GM19372 (cell line): Measurements from ENCODE around the gene FBXL7.

Source experiments
- ATAC-seq: cut with Tn5 transposase; IDR thresholded peaks from one replicate; pipeline ENCODE4 v1.9.1; 2021; ENCODE audit warnings: mild to moderate bottlenecking, low read depth, moderate library complexity; ENCODE audit not compliant: unreplicated experiment

The FBXL7 gene

DNA sequence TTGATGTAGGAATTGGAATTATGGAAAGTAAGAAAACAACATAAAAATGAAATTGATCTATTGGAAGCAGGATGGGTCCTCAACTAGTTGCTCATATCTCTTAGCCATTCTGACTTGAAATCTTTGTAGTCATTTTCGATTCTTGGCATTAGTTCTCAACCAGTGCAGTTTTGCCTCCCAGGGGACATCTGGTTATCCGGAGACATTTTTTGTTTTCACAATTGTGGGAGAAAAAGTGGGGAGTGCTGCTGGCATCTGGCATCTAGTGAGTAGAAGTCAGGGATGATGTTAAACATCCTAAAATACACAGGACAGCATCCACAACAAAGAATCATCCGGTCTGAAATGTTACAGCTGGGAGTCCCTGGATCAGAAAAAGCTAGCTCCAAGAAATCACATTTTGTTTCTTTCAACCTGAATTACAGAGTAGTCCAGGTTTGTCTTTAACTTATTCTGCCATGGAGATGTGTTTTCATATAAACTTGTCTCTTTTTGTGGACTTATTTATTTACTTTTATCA, 74.9 kb downstream of the FBXL7 start:
- ATAC-seq = no peak

DNA sequence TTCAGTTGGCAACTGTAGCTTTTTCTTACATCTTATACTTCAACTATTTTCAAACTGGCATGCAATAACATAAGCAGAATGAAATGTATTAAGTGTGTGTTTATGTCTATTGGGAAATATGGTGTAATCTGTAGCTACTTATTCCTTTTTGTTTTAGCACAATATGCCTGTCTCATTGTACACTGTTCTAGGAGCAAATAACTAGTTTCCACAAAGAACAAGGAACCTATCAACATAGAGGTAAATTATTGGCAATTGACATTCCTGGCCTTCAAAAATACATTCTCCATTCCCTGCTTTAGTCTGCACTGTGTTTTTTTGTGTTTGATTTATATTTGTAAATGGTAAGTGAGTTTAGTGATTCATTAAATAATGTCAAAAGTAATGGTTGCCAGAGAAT, 75.7 kb downstream of the FBXL7 start:
- no peak for ATAC-seq

GRCh38 chr5:15577132-15577531, 77.2 kb downstream of the FBXL7 start:
- no peak for ATAC-seq

DNA sequence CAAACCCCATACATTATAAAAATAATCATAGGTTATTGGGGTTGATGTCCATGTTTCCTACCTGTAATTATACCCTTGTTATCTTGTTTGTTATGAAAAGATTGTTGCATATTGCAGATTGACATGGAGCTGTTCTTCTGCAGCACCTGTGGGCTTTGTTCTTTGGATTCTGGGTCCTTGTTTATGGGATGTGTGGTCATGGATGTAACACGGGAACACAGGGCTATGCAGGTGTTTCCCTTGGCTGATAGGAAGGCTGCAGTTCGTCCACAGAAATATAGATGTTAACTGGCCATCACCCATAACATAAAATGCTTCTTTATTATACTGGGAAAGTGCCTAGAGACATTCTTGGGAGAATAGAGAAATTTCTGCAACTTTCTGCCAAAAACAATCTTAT, 77.9 kb downstream of the FBXL7 start:
- ATAC-seq = no peak

- no peak for ATAC-seq
Observed at GRCh38 chr5:15579193-15579990, 79.4 kb downstream of the FBXL7 start.

DNA sequence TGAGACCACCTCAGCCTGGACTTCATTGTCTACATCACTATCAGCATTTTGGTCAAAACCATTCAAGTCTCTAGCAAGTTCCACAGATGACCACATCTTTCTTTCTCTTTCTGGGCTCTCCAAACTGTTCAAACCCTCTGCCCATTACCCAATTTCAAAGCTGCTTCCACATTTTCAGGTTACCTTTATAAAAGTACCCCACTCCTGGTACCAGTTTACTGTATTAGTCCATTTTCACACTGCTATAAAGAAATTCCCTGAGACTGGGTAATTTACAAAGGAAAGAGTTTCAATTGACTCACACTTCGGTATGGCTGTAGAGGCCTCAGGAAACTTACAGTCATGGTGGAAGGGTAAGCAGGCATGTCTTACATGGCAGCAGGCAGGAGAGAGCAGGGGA, 84.5 kb downstream of the FBXL7 start:
- no peak for ATAC-seq

DNA sequence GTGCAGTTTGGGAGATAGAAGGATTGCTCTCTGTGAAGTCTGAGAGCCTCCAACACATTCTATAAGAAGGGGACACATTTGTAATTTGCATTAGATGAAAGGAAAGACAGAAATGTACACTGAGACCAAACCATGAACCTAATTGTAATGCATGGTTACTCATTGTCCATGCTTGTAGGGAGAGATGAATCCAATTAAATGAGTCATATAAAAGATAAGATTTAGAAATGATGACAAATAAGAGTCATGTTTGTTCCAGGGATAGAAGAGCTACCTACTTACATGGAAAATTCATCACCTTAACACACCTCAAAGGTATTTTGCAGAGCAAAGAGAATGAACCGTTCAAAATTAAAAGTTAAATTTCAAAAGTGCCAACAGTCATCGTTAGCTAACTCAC, 85.1 kb downstream of the FBXL7 start:
- ATAC-seq = no peak

DNA sequence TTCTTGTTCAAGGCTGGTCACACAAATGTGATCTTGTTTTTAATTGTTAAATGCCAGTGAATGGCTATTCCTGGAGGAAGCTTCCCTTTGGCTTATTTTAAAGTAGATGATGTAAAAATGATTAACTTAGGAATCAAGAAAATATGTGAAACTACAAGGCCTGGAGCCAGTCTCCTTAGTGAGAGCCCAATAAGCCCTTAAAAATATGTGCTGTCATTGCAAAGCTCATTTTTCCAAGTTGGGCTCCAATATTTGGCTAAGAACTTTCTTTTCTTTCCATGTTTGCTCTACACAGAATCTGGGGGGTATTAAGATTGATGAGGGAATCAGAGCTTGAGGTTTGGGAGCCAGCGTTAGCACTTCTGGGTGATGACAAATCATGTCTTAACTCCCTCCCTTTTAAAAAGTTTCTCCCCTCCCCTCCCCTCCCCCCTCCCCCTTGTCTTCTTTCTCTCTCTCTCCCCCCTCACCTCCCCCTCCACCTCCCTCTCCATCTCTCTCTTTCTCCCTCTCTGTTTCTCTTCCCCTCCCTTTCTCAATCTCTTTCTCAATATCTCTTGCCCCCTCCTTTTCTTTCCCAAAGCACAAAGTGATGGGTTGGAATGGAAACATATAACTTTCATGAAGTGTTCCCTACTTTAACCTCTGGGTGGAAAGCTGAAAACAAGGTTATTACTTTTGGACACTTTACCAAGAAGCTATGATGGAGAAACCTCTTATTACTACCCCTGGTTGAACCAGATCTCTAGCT, 86.0 kb downstream of the FBXL7 start:
- ATAC-seq = no peak

DNA sequence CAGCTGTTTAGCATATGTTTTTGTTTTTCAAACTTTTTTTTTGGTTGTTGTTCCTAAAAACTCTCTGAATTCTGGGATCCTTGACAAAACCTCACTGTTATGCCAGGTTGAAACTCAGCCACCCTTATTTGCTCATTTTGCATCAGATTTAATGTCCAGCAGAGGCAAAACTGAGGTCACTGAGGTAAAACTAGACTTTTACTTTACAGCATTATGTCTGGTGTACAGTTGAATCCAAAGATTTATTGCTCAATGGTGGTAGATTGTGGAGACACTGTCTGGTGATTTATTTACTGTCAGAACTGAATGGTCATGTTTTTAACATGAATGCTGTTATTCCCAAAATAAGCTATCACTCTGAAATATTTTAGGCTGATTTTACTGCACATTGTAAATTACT, 87.9 kb downstream of the FBXL7 start:
- no peak for ATAC-seq

DNA sequence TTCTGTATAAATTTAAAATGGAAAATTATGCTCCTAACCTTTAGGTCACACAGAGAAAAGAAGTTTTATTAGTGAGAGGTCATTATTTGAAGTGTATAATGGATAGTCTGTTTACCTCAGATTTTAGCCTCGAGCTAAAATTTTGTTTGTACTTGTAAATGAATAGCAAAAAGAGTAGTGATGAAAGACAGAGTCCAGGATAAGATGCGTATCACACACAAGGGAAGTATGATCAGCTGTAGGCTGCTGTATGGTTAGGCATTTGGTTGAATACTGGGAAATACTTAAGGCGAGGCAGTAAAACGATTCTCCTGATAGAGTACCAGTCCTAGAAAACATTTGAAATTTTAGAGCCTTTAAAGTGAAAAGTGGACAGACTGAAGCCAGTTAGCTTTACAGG, 92.7 kb downstream of the FBXL7 start:
- ATAC-seq = no peak

GRCh38 chr5:15594977-15595568, 95.1 kb downstream of the FBXL7 start:
- no peak for ATAC-seq

GRCh38 chr5:15595929-15596328, 95.9 kb downstream of the FBXL7 start:
- ATAC-seq = no peak

DNA sequence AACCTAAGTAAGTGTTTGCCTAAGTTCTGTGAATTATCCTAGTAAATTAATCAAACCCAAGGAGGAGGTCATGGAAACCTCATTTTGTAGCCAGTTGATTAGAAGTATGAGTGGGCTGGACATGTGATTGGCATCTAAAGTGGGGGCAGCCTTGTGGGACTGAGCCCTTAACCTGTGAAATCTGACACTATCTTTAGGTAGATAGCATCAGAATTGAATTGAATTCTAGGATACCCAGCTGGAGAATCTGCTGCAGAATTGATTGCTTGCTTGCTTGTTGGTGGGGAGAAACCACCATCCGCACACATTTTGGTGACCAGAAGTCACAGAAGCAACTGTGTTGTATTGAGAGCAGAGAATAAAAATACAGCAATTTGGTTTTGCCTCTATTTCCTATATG, 97.0 kb downstream of the FBXL7 start:
- no peak for ATAC-seq

GRCh38 chr5:15597804-15598203, 97.8 kb downstream of the FBXL7 start:
- no peak for ATAC-seq

GRCh38 chr5:15598294-15598902, 98.4 kb downstream of the FBXL7 start:
- no peak for ATAC-seq

GRCh38 chr5:15600035-15600434, 100.1 kb downstream of the FBXL7 start:
- ATAC-seq = no peak

DNA sequence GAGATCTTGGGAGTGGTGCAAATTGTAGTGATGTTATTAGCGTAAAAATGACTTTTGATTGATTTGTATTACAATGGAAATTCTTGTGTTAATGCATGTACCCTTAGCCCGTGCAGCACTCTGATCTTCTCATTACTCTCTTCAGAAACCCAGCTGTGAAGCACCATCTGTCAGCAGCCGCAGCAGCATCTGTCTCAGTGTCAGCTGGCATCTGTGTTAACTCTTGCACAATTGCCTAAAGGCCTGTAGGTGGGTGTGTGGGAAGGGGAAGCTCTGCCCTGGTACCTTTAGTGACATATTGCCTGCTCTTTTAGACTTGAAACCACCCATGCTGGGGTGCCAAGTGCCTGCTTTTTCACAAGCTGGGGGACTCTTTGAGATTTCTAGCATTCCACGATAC, 101.3 kb downstream of the FBXL7 start:
- no peak for ATAC-seq

DNA sequence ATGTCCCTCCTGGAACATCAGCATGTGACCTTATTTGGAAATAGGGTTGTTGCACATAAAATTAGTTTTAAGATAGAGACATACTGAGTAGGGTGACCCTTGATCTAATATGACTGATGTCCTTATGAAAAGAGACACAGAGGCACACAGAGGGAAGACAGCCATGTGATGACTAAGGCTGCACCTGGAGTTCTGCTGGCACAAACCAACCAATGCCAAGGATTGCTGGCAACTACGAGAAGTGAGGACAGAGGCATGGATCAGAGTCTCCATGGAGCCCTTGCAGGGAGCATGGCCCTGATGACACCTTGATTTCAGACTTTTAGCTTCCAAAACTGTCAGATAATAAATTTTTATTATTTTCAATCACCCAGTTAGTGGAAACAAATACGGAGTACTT, 101.9 kb downstream of the FBXL7 start:
- no peak for ATAC-seq

DNA sequence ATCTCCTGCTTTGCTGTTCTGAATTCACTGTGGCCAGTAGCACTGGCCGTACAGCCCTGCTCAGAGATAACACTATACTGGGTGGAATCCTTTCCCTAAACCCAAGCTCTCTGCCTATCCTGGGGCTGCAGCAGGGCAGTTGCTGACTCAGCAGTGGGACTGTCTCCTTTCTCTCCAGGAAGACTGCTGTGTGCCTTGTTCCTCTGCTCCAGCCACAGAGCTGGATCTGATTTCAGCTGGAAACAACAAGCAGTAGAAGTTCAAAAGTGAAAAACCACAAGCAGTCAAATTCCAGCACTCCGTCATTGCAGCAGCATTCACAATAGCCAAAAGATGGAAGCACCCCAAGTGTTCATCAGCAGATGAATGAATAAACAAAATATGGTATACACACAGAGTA, 105.0 kb downstream of the FBXL7 start:
- ATAC-seq = no peak

- no peak for ATAC-seq
Observed at GRCh38 chr5:15606197-15606596, 106.2 kb downstream of the FBXL7 start.

- no peak for ATAC-seq
Observed at GRCh38 chr5:15607076-15607475, 107.1 kb downstream of the FBXL7 start.
